Astrocyte (in vitro differentiated cells and primary cell): ENCODE measurements around the gene CRYAB. TPM values are rescaled to one million over a fixed set of nuclear protein-coding genes. Genes with fewer than 3 reads are reported as not detected.

Experiments used
- DNase-seq: peaks from one replicate; pipeline ENCODE4 v3.0.0-alpha.2; 2010; ENCODE audit warnings: low read depth
- FAIRE-seq: peaks from 2 replicates; lab custom pipeline; 2011; peaks lifted over from hg19 to GRCh38; lab: Jason Lieb, UNC
- H2AFZ ChIP-seq: 2 replicates; pipeline ENCODE4 v1.6.0; 2012; ENCODE audit warnings: low read depth, low read length, inconsistent platforms
- H3K27ac ChIP-seq: 2 replicates; pipeline ENCODE4 v1.5.1; 2011; ENCODE audit warnings: low read depth, low read length, inconsistent platforms
- H3K27me3 ChIP-seq: 2 replicates; pipeline ENCODE4 v1.6.0; 2011; ENCODE audit warnings: low read length, inconsistent platforms; ENCODE audit not compliant: insufficient read depth
- H3K36me3 ChIP-seq: 2 replicates; pipeline ENCODE4 v1.5.1; 2011; ENCODE audit warnings: low read length, inconsistent platforms; ENCODE audit not compliant: insufficient read depth
- H3K4me1 ChIP-seq: 2 replicates; pipeline ENCODE4 v1.5.1; 2011; ENCODE audit warnings: low read length, inconsistent platforms; ENCODE audit not compliant: insufficient read depth
- H3K4me2 ChIP-seq: 2 replicates; pipeline ENCODE4 v1.6.0; 2012; ENCODE audit warnings: low read length, inconsistent platforms
- H3K4me3 ChIP-seq: 2 replicates; pipeline ENCODE4 v1.5.1; 2011; ENCODE audit warnings: low read depth, mild to moderate bottlenecking, low read length, inconsistent platforms; ENCODE audit not compliant: insufficient read depth
- H3K79me2 ChIP-seq: 2 replicates; pipeline ENCODE4 v1.6.0; 2012; ENCODE audit warnings: mild to moderate bottlenecking, low read length, inconsistent platforms; ENCODE audit not compliant: insufficient read depth
- H3K9ac ChIP-seq: 2 replicates; pipeline ENCODE4 v1.6.0; 2012; ENCODE audit warnings: mild to moderate bottlenecking, low read length, inconsistent platforms
- H3K9me3 ChIP-seq: 2 replicates; pipeline ENCODE4 v1.5.1; 2012; ENCODE audit warnings: low read depth, mild to moderate bottlenecking, low read length, inconsistent platforms; ENCODE audit not compliant: insufficient read depth
- H4K20me1 ChIP-seq: 2 replicates; pipeline ENCODE4 v1.6.0; 2012; ENCODE audit warnings: low read length, inconsistent platforms; ENCODE audit not compliant: insufficient read depth
- H3K27ac Mint-ChIP-seq: one replicate; pipeline ENCODE4 v1.8.0; 2021; ENCODE audit warnings: mild to moderate bottlenecking, mixed read lengths; ENCODE audit not compliant: unreplicated experiment
- H3K27me3 Mint-ChIP-seq: one replicate; pipeline ENCODE4 v1.8.0; 2021; ENCODE audit warnings: low read depth, mixed read lengths; ENCODE audit not compliant: unreplicated experiment
- H3K36me3 Mint-ChIP-seq: one replicate; pipeline ENCODE4 v1.8.0; 2021; ENCODE audit warnings: low read depth, mixed read lengths; ENCODE audit not compliant: unreplicated experiment
- H3K4me1 Mint-ChIP-seq: one replicate; pipeline ENCODE4 v1.8.0; 2021; ENCODE audit warnings: low read depth, mixed read lengths; ENCODE audit not compliant: unreplicated experiment
- H3K4me3 Mint-ChIP-seq: one replicate; pipeline ENCODE4 v1.8.0; 2021; ENCODE audit warnings: mild to moderate bottlenecking, moderate library complexity, mixed read lengths; ENCODE audit not compliant: unreplicated experiment
- H3K9me3 Mint-ChIP-seq: one replicate; pipeline ENCODE4 v1.8.0; 2021; ENCODE audit warnings: mild to moderate bottlenecking, mixed read lengths; ENCODE audit not compliant: unreplicated experiment
- CTCF ChIP-seq: IDR thresholded peaks from 2 replicates; pipeline ENCODE4 v1.5.1; 2011; ENCODE audit warnings: low read depth, mild to moderate bottlenecking, inconsistent platforms, low read length, moderate library complexity; ENCODE audit not compliant: insufficient read depth
- EZH2 ChIP-seq: IDR thresholded peaks from 2 replicates; pipeline ENCODE4 v1.6.1; 2012; ENCODE audit warnings: mild to moderate bottlenecking, low read length, inconsistent platforms; ENCODE audit not compliant: insufficient read depth
- total RNA-seq: library from RNA; stranded (reverse); gene quantifications from 2 replicates; pipeline ENCODE4 v1.2.1, GENCODE V29; 2021

Gene CRYAB
- total RNA-seq, 1 donor from 2014 or later = 5.7 TPM

- H2AFZ ChIP-seq = no peak overlapping the region
- H3K79me2 ChIP-seq = no peaks in the 10 kb centered on the region
- Mint-ChIP-seq H3K36me3 (no peaks in the 10 kb centered on the region), H3K4me3 (no peak overlapping the region), H3K27me3 (peaks cover 4% of the 10 kb centered on the region), H3K27ac (no peak overlapping the region), H3K9me3 (no peaks in the 10 kb centered on the region), H3K4me1 (peaks cover 17% of the 10 kb centered on the region)
- FAIRE-seq (no peak), DNase-seq (no peak)
- H3K27me3 ChIP-seq = peaks cover 5% of the 10 kb centered on the region
- H3K4me3 ChIP-seq = no peak overlapping the region
- H3K4me1 ChIP-seq = peaks cover 11% of the 10 kb centered on the region
- no peaks in the 10 kb centered on the region for H4K20me1 ChIP-seq
- TF ChIP-seq EZH2 = no peak
- TF ChIP-seq CTCF = no peak
- no peak overlapping the region for H3K27ac ChIP-seq
- H3K9me3 ChIP-seq = no peaks in the 10 kb centered on the region
- H3K4me2 ChIP-seq = no peak overlapping the region
- no peaks in the 10 kb centered on the region for H3K36me3 ChIP-seq
- H3K9ac ChIP-seq = no peak overlapping the region
These were observed 2.8 kb downstream of the CRYAB start for GRCh38 chr11:111908639-111909305.

GRCh38 chr11:111906680-111907079, 4.9 kb downstream of the CRYAB start:
- Mint-ChIP-seq H3K4me1 (peaks cover 11% of the 10 kb centered on the region), H3K4me3 (no peak overlapping the region), H3K27me3 (peaks cover 4% of the 10 kb centered on the region), H3K36me3 (no peaks in the 10 kb centered on the region), H3K9me3 (no peaks in the 10 kb centered on the region), H3K27ac (no peak overlapping the region)
- Histone ChIP-seq H3K4me1 (no peaks in the 10 kb centered on the region), H3K27me3 (peaks cover 5% of the 10 kb centered on the region), H3K4me3 (no peak overlapping the region), H3K36me3 (no peaks in the 10 kb centered on the region), H3K9ac (no peak overlapping the region), H3K27ac (no peak overlapping the region), H3K9me3 (no peaks in the 10 kb centered on the region), H2AFZ (no peak overlapping the region), H4K20me1 (no peaks in the 10 kb centered on the region), H3K4me2 (no peak overlapping the region), H3K79me2 (no peaks in the 10 kb centered on the region)
- no peak for TF ChIP-seq CTCF
- TF ChIP-seq EZH2 = no peak
- no peak for FAIRE-seq
- DNase-seq = no peak

- no peak overlapping the region for H3K27ac Mint-ChIP-seq
- TF ChIP-seq CTCF (no peak), EZH2 (no peak)
These were observed 6.2 kb downstream of the CRYAB start for GRCh38 chr11:111905411-111905810.

More at GRCh38 chr11:111905411-111905810, 6.2 kb downstream of the CRYAB start:
- Histone ChIP-seq H3K27ac (no peak overlapping the region), H3K36me3 (no peaks in the 10 kb centered on the region), H3K79me2 (no peaks in the 10 kb centered on the region), H3K4me2 (no peak overlapping the region), H3K4me3 (no peak overlapping the region), H3K9ac (no peak overlapping the region), H3K27me3 (peaks cover 5% of the 10 kb centered on the region), H4K20me1 (no peaks in the 10 kb centered on the region), H3K4me1 (no peaks in the 10 kb centered on the region), H2AFZ (no peak overlapping the region), H3K9me3 (no peaks in the 10 kb centered on the region)
- DNase-seq (no peak), FAIRE-seq (no peak)
- Mint-ChIP-seq H3K27me3 (no peaks in the 10 kb centered on the region), H3K4me1 (no peaks in the 10 kb centered on the region), H3K9me3 (no peaks in the 10 kb centered on the region), H3K4me3 (no peak overlapping the region), H3K36me3 (no peaks in the 10 kb centered on the region)
